CD4-positive, CD25-positive, alpha-beta regulatory T cell (primary cell): ENCODE data around the gene PRKCA. TPM values are rescaled to one million over a fixed set of nuclear protein-coding genes. Genes with fewer than 3 reads are reported as not detected.

Source experiments
- ATAC-seq, 2 donors: fragments of 150-1000 bp; cut with Tn5 transposase; one replicate each; pipeline ENCODE4 v1.10.0; 2021; ENCODE audit warnings: low read depth in 2 of 2, moderate number of reproducible peaks in 2 of 2, moderate library complexity in 1 of 2
- DNase-seq, 3 donors: peaks; one replicate each; pipeline versions ENCODE4 v3.0.0 to v3.0.0-alpha.2; 2012 to 2022; ENCODE audit warnings: mixed read lengths in 1 of 3
- H3K27ac ChIP-seq: one replicate; pipeline ENCODE4 v1.7.0; 2013; ENCODE audit warnings: mild to moderate bottlenecking, low read length; ENCODE audit not compliant: insufficient read depth, poor library complexity, severe bottlenecking
- H3K27me3 ChIP-seq: one replicate; pipeline ENCODE4 v1.7.0; 2013; ENCODE audit warnings: low read length; ENCODE audit not compliant: control insufficient read depth, insufficient read depth
- H3K36me3 ChIP-seq: one replicate; pipeline ENCODE4 v1.7.0; 2013; ENCODE audit warnings: mild to moderate bottlenecking, low read length, moderate library complexity; ENCODE audit not compliant: control insufficient read depth, insufficient read depth
- H3K4me1 ChIP-seq: 2 replicates; pipeline ENCODE4 v1.7.0; 2013; ENCODE audit warnings: mild to moderate bottlenecking, low read length; ENCODE audit not compliant: insufficient read depth, control insufficient read depth, poor library complexity, severe bottlenecking
- H3K4me3 ChIP-seq: one replicate; pipeline ENCODE4 v1.7.0; 2013; ENCODE audit warnings: low read depth, mild to moderate bottlenecking, low read length, moderate library complexity
- H3K9me3 ChIP-seq, 2 experiments: 1 replicate in 1 of 2; 2 replicates in 1 of 2; pipeline ENCODE4 v1.7.0; 2013; ENCODE audit warnings: low read length in 2 of 2, mild to moderate bottlenecking in 1 of 2, moderate library complexity in 1 of 2; ENCODE audit not compliant: control insufficient read depth in 2 of 2
- H3K27ac Mint-ChIP-seq, 3 donors: one replicate each; pipeline ENCODE4 v1.8.0; 2020 to 2022; ENCODE audit warnings: mild to moderate bottlenecking in 3 of 3, mixed read lengths in 3 of 3, moderate library complexity in 2 of 3
- H3K27me3 Mint-ChIP-seq: one replicate; pipeline ENCODE4 v1.8.0; 2022; ENCODE audit warnings: mild to moderate bottlenecking, mixed read lengths
- H3K36me3 Mint-ChIP-seq: one replicate; pipeline ENCODE4 v1.8.0; 2020; ENCODE audit warnings: mixed read lengths
- H3K4me1 Mint-ChIP-seq, 4 donors: one replicate each; pipeline ENCODE4 v1.8.0; 2020 to 2022; ENCODE audit warnings: mixed read lengths in 4 of 4, mild to moderate bottlenecking in 1 of 4
- H3K4me3 Mint-ChIP-seq, 4 donors: one replicate each; pipeline ENCODE4 v1.8.0; 2020 to 2022; ENCODE audit warnings: mild to moderate bottlenecking in 4 of 4, mixed read lengths in 4 of 4, moderate library complexity in 3 of 4
- H3K9me3 Mint-ChIP-seq, 7 donors: one replicate each; pipeline ENCODE4 v1.8.0; 2020 to 2022; ENCODE audit warnings: mixed read lengths in 7 of 7, mild to moderate bottlenecking in 3 of 7, moderate library complexity in 2 of 7
- polyA plus RNA-seq, 4 donors: library from polyadenylated mRNA; unstranded; fragments of 300-500 nt; fragmentation: Illumina TruSeq; gene quantifications; one replicate each; pipeline ENCODE4 v1.2.3, GENCODE V29; 2021
- total RNA-seq: library from RNA; stranded (reverse); gene quantifications from one replicate; pipeline ENCODE4 v1.2.3, GENCODE V29; 2022

The PRKCA gene
- total and polyA plus RNA-seq, 5 donors from 2014 or later, result 0.60 to 84.0 (median 2.0) TPM

DNA sequence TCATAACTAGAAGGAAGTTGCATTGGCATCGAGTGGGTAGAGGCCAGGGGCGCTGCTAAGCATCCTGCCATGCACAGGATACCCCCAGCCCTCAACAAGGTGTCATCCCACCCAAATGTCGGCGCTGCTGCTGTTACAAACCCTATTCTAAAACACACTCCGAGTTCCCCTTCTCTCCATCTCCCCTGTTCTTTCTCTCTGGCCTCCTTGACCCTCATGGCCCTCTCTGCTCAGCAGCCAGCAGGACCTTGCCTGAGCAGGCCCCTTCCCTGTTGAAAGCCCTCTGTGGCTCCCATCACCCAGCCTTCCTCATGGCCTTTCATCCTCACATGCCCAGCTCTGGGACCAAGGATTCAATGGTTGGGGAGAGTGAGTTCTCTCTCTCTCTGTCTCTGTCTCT, 510.2 kb downstream of the PRKCA start:
- Histone ChIP-seq H3K27ac (no peak overlapping the region), H3K4me1 (no peaks in the 10 kb centered on the region), H3K27me3 (no peaks in the 10 kb centered on the region), H3K36me3 (no peaks in the 10 kb centered on the region), H3K9me3 (peaks cover 0 to 2% of the 10 kb centered on the region in 2 experiments), H3K4me3 (no peak overlapping the region)
- DNase-seq, result no peak
- peaks cover 0 to 7% (median 2%) of the 10 kb centered on the region in 7 donors for H3K9me3 Mint-ChIP-seq
- H3K27me3 Mint-ChIP-seq, result no peaks in the 10 kb centered on the region
- peaks cover 0 to 9% (median 4%) of the 10 kb centered on the region in 4 donors for H3K4me1 Mint-ChIP-seq
- no peak for ATAC-seq
- H3K27ac Mint-ChIP-seq, result no peak overlapping the region
- peaks cover 9% of the 10 kb centered on the region for H3K36me3 Mint-ChIP-seq
- H3K4me3 Mint-ChIP-seq, result no peak overlapping the region

DNA sequence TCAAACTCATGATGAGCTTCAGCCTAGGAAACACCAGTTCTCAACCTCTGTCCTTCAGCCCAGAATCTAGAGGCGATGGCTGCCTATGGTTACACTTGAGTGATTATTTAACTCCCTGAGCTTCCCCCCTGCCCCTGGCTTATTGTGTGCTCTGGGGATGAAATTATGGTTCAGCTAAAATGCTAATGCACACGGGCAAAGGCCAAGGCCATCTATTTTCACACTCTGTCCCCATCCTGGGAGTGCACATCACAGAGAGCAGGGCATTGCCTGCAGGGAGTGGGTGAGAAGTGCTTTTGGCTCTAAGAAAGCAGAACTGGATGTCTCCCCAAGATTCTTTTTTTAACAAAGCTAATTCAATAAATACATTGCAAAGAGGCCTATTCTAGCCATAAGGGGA, 510.9 kb downstream of the PRKCA start:
- ATAC-seq (no peak), DNase-seq (no peak)
- H3K9me3 ChIP-seq, result peaks cover 3 to 9% of the 10 kb centered on the region in 2 experiments
- Mint-ChIP-seq H3K27me3 (no peaks in the 10 kb centered on the region), H3K4me3 (no peak overlapping the region), H3K36me3 (peaks cover 5% of the 10 kb centered on the region), H3K4me1 (peaks cover 0 to 2% (median under 1%) of the 10 kb centered on the region in 4 donors), H3K27ac (no peak overlapping the region), H3K9me3 (peaks cover 0 to 11% (median 4%) of the 10 kb centered on the region in 7 donors)
- H3K27me3 ChIP-seq, result no peaks in the 10 kb centered on the region
- no peaks in the 10 kb centered on the region for H3K36me3 ChIP-seq
- no peak overlapping the region for H3K4me3 ChIP-seq
- no peak overlapping the region for H3K27ac ChIP-seq
- H3K4me1 ChIP-seq, result no peaks in the 10 kb centered on the region

DNA sequence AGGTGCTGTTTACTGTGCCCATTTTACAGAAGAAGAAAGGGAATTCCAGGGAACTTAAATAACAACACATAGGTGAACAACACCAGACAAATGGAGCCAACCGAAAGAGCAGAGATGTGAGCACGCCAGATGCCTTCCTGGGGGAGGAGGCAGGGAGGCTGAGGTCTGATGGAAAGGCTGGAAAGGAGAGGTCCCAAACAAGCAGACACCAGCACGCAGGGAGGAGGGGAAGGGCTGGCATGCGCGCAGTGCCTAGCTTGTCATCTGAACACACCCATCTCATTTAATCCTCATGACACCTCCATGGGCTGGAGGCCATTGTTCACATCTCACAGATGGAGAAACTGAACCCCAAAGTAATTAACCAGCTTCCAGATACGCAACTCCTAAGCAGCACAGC, 511.6 kb downstream of the PRKCA start:
- Mint-ChIP-seq H3K4me3 (no peak overlapping the region), H3K27ac (no peak overlapping the region), H3K27me3 (no peaks in the 10 kb centered on the region), H3K36me3 (peaks cover under 1% of the 10 kb centered on the region), H3K9me3 (peaks cover 0 to 13% (median 4%) of the 10 kb centered on the region in 7 donors), H3K4me1 (no peaks in the 10 kb centered on the region)
- ATAC-seq, result no peak
- Histone ChIP-seq H3K27ac (no peak overlapping the region), H3K36me3 (no peaks in the 10 kb centered on the region), H3K4me3 (no peak overlapping the region), H3K4me1 (no peaks in the 10 kb centered on the region), H3K27me3 (no peaks in the 10 kb centered on the region), H3K9me3 (peaks cover 3 to 9% of the 10 kb centered on the region in 2 experiments)
- DNase-seq, result no peak

DNA sequence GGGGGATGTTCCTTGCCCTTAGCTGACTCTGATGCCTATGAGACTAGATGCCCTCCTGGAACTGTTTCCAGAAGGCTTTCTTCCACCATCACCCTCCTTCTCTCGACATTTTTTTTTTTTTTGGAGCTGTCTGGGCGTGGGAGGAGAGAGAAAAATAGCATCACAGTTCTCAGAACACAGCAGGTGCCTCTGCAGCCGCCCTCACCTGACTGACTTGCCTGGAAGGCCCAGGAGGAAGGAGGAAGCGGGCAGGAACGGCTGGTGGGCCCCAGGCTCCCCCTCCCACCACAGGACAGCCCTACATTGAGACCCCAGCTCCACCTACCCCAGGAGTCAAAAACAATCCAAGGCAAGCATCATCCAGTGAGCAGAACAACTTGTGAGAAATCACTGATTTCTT, 512.2 kb downstream of the PRKCA start:
- Histone ChIP-seq H3K36me3 (no peaks in the 10 kb centered on the region), H3K4me3 (no peak overlapping the region), H3K27ac (no peak overlapping the region), H3K4me1 (no peaks in the 10 kb centered on the region), H3K27me3 (no peaks in the 10 kb centered on the region), H3K9me3 (peaks cover 3 to 9% of the 10 kb centered on the region in 2 experiments)
- Mint-ChIP-seq H3K36me3 (no peaks in the 10 kb centered on the region), H3K27ac (no peak overlapping the region), H3K4me1 (no peaks in the 10 kb centered on the region), H3K4me3 (no peak overlapping the region), H3K9me3 (peaks cover 3 to 17% (median 4%) of the 10 kb centered on the region in 7 donors), H3K27me3 (no peaks in the 10 kb centered on the region)
- DNase-seq (no peak), ATAC-seq (no peak)

DNA sequence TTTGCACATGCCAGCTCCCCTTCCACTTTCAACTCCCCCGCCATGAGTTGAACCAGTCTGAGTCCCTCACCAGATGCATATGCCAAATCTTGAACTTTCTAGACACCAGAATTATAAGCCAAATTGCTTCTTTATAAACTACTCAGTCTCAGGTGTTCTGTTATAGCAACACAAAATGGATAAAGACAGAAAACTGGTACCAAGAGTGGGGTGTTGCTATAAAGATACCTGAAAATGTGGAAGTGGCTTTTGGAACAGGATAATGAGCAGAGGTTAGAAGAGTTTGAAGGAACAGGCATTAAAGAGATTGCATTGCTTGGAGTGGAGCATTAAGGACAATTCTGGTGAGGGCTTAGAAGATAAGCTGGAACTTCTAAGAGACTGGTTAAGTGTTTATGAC, 515.3 kb downstream of the PRKCA start:
- Mint-ChIP-seq H3K36me3 (no peaks in the 10 kb centered on the region), H3K27ac (no peak overlapping the region), H3K27me3 (no peaks in the 10 kb centered on the region), H3K4me3 (no peak overlapping the region), H3K9me3 (peaks cover 3 to 15% (median 5%) of the 10 kb centered on the region in 7 donors), H3K4me1 (no peaks in the 10 kb centered on the region)
- ATAC-seq, result no peak
- DNase-seq, result no peak
- Histone ChIP-seq H3K36me3 (no peaks in the 10 kb centered on the region), H3K9me3 (peaks cover 3 to 9% of the 10 kb centered on the region in 2 experiments), H3K27me3 (no peaks in the 10 kb centered on the region), H3K27ac (no peak overlapping the region), H3K4me3 (no peak overlapping the region), H3K4me1 (no peaks in the 10 kb centered on the region)

DNA sequence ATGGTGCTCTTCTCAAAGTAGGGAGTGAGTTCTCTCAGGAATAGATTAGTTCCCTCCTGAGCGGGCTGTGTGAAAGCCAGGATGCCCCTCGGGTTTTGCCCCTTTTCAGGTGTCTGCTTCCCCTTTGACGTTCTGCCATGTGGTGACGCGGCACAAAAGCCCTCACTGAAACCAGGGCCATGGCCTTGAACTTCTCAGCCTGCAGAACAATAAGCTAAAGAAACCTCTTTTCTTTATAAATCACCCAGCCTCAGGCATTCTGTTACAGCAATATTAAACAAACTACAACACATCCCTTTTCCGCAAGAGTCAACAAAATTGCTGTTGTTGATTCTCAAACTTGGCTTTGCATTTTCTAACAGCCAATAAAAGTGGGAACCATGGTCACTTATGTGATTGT, 517.1 kb downstream of the PRKCA start:
- Mint-ChIP-seq H3K27ac (no peak overlapping the region), H3K4me3 (no peak overlapping the region), H3K27me3 (no peaks in the 10 kb centered on the region), H3K36me3 (no peaks in the 10 kb centered on the region), H3K4me1 (no peaks in the 10 kb centered on the region), H3K9me3 (peaks cover 3 to 15% (median 5%) of the 10 kb centered on the region in 7 donors)
- no peaks in the 10 kb centered on the region for H3K4me1 ChIP-seq
- no peak overlapping the region for H3K4me3 ChIP-seq
- no peak for ATAC-seq
- H3K9me3 ChIP-seq, result peaks cover 3 to 9% of the 10 kb centered on the region in 2 experiments
- no peaks in the 10 kb centered on the region for H3K36me3 ChIP-seq
- H3K27me3 ChIP-seq, result no peaks in the 10 kb centered on the region
- no peak overlapping the region for H3K27ac ChIP-seq
- no peak for DNase-seq

DNA sequence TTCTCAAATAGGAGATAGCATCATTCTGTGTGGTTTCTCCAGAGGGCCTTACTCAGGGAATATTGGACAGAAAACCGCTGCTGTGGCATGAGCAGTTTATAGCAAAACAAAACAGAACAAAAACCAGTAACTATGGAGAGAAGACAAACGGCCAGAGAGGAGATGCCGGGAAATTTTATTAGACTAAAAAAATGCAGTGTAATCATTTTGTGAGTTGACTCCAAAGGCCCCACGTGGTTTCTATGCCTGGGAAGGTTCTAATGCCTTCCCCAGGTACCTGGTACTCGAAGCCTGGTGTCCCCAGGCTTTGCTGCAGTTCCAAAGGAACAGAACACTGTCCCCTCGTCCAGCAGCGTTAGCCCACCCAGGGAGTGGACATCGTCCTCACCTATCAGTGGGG, 519.6 kb downstream of the PRKCA start:
- H3K4me1 ChIP-seq, result no peaks in the 10 kb centered on the region
- H3K9me3 Mint-ChIP-seq, result peaks cover 3 to 16% (median 5%) of the 10 kb centered on the region in 7 donors
- no peaks in the 10 kb centered on the region for H3K4me1 Mint-ChIP-seq
- no peak overlapping the region for H3K4me3 Mint-ChIP-seq
- H3K4me3 ChIP-seq, result no peak overlapping the region
- peaks cover 3 to 9% of the 10 kb centered on the region in 2 experiments for H3K9me3 ChIP-seq
- H3K36me3 Mint-ChIP-seq, result no peaks in the 10 kb centered on the region
- H3K27ac Mint-ChIP-seq, result no peak overlapping the region
- ATAC-seq (no peak), DNase-seq (no peak)
- no peak overlapping the region for H3K27ac ChIP-seq
- H3K36me3 ChIP-seq, result no peaks in the 10 kb centered on the region
- H3K27me3 ChIP-seq, result no peaks in the 10 kb centered on the region
- H3K27me3 Mint-ChIP-seq, result no peaks in the 10 kb centered on the region

DNA sequence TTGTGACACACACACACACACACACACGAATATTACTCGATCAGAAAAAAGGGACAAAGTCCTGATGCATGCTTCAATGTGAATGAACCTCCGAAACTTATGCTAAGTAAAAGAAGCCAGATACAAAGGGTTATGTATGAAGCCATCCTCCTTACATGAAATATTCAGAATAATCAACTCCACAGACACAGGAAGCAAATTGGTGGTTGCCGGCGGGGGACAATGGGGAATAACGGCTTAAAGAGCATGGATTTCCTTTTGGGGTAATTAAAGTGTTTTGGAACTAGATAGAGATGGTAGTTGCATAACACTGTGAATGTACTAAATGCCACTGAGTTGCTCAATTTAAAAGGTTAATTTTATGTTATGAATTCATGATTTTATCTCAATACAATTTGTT, 524.4 kb downstream of the PRKCA start:
- no peak for ATAC-seq
- Histone ChIP-seq H3K27ac (no peak overlapping the region), H3K27me3 (peaks cover 9% of the 10 kb centered on the region), H3K36me3 (no peaks in the 10 kb centered on the region), H3K4me1 (no peaks in the 10 kb centered on the region), H3K4me3 (no peak overlapping the region), H3K9me3 (no peaks in the 10 kb centered on the region)
- H3K4me1 Mint-ChIP-seq, result peaks cover 0 to 4% (median 1%) of the 10 kb centered on the region in 4 donors
- no peaks in the 10 kb centered on the region for H3K36me3 Mint-ChIP-seq
- DNase-seq, result no peak
- peaks cover 28% of the 10 kb centered on the region for H3K27me3 Mint-ChIP-seq
- H3K27ac Mint-ChIP-seq, result no peak overlapping the region
- peaks cover 0 to 6% (median 0%) of the 10 kb centered on the region in 7 donors for H3K9me3 Mint-ChIP-seq
- H3K4me3 Mint-ChIP-seq, result no peak overlapping the region
